Iris pigment epithelial cell (primary cell): ENCODE measurements around the gene FUOM.

ENCODE experiments used
- DNase-seq: peaks from one replicate; pipeline ENCODE4 v3.0.0-alpha.2; 2011; ENCODE audit warnings: low read depth

FUOM gene

GRCh38 chr10:133350283-133350949 lies 7.4 kb downstream of the FUOM start:
- DNase-seq, result no peak

GRCh38 chr10:133349577-133350011 lies 8.2 kb downstream of the FUOM start:
- no peak for DNase-seq

- DNase-seq, result no peak
Observed at GRCh38 chr10:133349160-133349568, 8.7 kb downstream of the FUOM start.

- DNase-seq, result no peak
Observed at GRCh38 chr10:133347710-133348517, 9.9 kb downstream of the FUOM start.

GRCh38 chr10:133346413-133346812 lies 11.4 kb downstream of the FUOM start:
- no peak for DNase-seq

- no peak for DNase-seq
Observed at GRCh38 chr10:133344236-133344635, 13.6 kb downstream of the FUOM start.

- DNase-seq, result no peak
Observed at GRCh38 chr10:133343558-133343957, 14.3 kb downstream of the FUOM start.

GRCh38 chr10:133342942-133343341 lies 14.9 kb downstream of the FUOM start:
- no peak for DNase-seq

- DNase-seq, result no peak
Observed at GRCh38 chr10:133341983-133342382, 15.8 kb downstream of the FUOM start.

- DNase-seq, result no peak
Observed at GRCh38 chr10:133339708-133340380, 18.0 kb downstream of the FUOM start.

- no peak for DNase-seq
Observed at GRCh38 chr10:133338080-133339071, 19.4 kb downstream of the FUOM start.

GRCh38 chr10:133337370-133337725 lies 20.5 kb downstream of the FUOM start:
- no peak for DNase-seq

GRCh38 chr10:133336577-133337369 lies 21.0 kb downstream of the FUOM start, which contains the start of gene CALY:
Gene CALY, minus strand, starts transcription at chr10:133336896. Its CDS starts 7,907 bp downstream, at chr10:133328989.
- no peak for DNase-seq

- no peak for DNase-seq
Observed at GRCh38 chr10:133336118-133336576, 21.7 kb downstream of the FUOM start.

GRCh38 chr10:133335246-133336117 lies 22.3 kb downstream of the FUOM start:
- DNase-seq, result peak; percentile 69

- no peak for DNase-seq
Observed at GRCh38 chr10:133334503-133335245, 23.1 kb downstream of the FUOM start.

GRCh38 chr10:133332936-133333699 lies 24.7 kb downstream of the FUOM start:
- no peak for DNase-seq
